ENCODE data around the gene ITIH4. TPM values are rescaled to one million over a fixed set of nuclear protein-coding genes. Genes with fewer than 3 reads are reported as not detected.

ITIH4 gene
- total and polyA plus RNA-seq, 10 of the 15 experiments (the other 5 are each of a cell fraction or from before 2014, with no cell fraction given), result 0.64 to 4.1 (median 1.3) TPM

GRCh38 chr3:52796411-52796810 is 34.1 kb downstream of the ITIH4 start:
- POLR2A ChIA-PET, result no interaction called here
- H3K79me2 ChIP-seq (ENCODE audit: control insufficient read depth, insufficient read depth, low read length), result no peaks in the 10 kb centered on the region
- H4K20me1 ChIP-seq (ENCODE audit: control insufficient read depth, insufficient read depth), result no peaks in the 10 kb centered on the region
- H3K4me1 ChIP-seq (ENCODE audit: control insufficient read depth, insufficient read depth, low read length), result no peaks in the 10 kb centered on the region
- intact Hi-C loops (cut with micrococcal nuclease; ENCODE audit: unreplicated experiment) (no loop called here), in situ Hi-C loops (cut with MboI) (no loop called here)
- no peaks in the 10 kb centered on the region; a peak in 1 of 4 replicates for H3K27me3 ChIP-seq (replicated peaks in 1 of 2; ENCODE audit: control insufficient read depth in 2 of 2, insufficient read depth in 2 of 2, low read length in 1 of 2)
- H2AFZ ChIP-seq (ENCODE audit: control insufficient read depth, low read depth, low read length), result no peak overlapping the region
- no peak overlapping the region for H3K9ac ChIP-seq (ENCODE audit: control insufficient read depth, insufficient read depth, low read length)
- FAIRE-seq, result no peak
- TF ChIP-seq TARDBP (IDR thresholded peaks at IDR 0.05; ENCODE audit: borderline replicate concordance) (no peak), STAT3 (IDR thresholded peaks at IDR 0.05; ENCODE audit: low read depth, low read length) (no peak), SREBF2 (IDR thresholded peaks at IDR 0.05; ENCODE audit: low read length) (no peak), HDGF (IDR thresholded peaks at IDR 0.05) (no peak), POLR2A (IDR thresholded peaks at IDR 0.05; ENCODE audit: low read depth, low read length) (no peak), ESRRA (IDR thresholded peaks at IDR 0.05; ENCODE audit: low read length) (no peak), POLR2AphosphoS2 (IDR thresholded peaks at IDR 0.05; ENCODE audit: low read depth, low read length) (no peak), SPI1 (IDR thresholded peaks at IDR 0.05; ENCODE audit: borderline replicate concordance, insufficient read depth, low read depth, low read length) (no peak)
- RAD21 ChIA-PET (ENCODE audit: unreplicated experiment), result no interaction called here
- CTCF ChIA-PET, result no interaction called here
- H3K4me3 ChIP-seq, result no peak overlapping the region
- H3K9me3 ChIP-seq (replicated peaks; ENCODE audit: control insufficient read depth, insufficient read depth, low read length), result no peaks in the 10 kb centered on the region
- ATAC-seq, result no peak
- BruUV-seq (replicated peaks), result no TSS peak
- H3K27ac ChIP-seq (ENCODE audit: control insufficient read depth, insufficient read depth), result no peak overlapping the region
- no peak overlapping the region for H3K4me2 ChIP-seq (ENCODE audit: control insufficient read depth, insufficient read depth)
- H3K36me3 ChIP-seq (ENCODE audit: control insufficient read depth in 2 of 2, insufficient read depth in 2 of 2, low read length in 1 of 2), result no peaks in the 10 kb centered on the region
- SMC1A ChIA-PET (ENCODE audit: uncharacterized antibody, unreplicated experiment), result no interaction called here
- DNase-seq (ENCODE audit: low read depth, low spot score), result no peak
- 43% methylated on average over 9 of the region's 9 CpGs for WGBS (ENCODE audit: insufficient coverage, insufficient replicate concordance, low lambda C conversion rate, missing lambda C conversion rate)

DNA sequence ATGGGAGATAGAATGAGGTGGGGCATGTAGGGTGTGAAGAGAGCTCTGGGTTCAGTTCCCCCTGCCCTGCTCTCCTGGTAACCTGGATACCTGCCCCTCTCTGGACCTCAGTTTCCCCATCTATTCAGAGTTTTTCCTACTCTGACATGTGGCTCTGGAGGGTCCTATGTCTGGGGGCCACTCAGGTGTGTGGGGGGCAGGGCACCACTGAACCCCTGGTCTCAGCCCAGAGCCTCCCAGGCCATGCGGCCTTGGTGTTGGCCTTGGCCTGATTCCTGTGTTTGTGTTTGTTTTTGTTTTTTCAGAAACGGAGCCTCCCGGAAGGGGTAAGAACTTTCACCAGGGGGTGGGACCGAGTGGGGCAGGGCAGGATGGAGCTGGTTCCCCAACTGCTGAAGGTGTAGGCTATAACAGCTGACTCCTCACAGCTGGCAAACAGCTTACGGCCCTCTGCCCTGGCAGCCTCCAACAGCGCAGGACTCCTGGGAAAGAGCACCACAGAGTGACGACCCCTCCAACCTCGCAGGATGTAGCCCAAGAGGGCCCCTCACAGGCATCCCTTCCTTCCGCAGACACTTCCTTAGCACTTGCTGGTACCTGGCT is 35.1 kb downstream of the ITIH4 start:
- H3K36me3 ChIP-seq (ENCODE audit: control insufficient read depth in 2 of 2, insufficient read depth in 2 of 2, low read length in 1 of 2), result no peaks in the 10 kb centered on the region
- H3K9me3 ChIP-seq (replicated peaks; ENCODE audit: control insufficient read depth, insufficient read depth, low read length), result no peaks in the 10 kb centered on the region
- 68% methylated on average over 9 of the region's 9 CpGs for WGBS (ENCODE audit: insufficient coverage, insufficient replicate concordance, low lambda C conversion rate, missing lambda C conversion rate)
- ChIA-PET RAD21 (ENCODE audit: unreplicated experiment) (no interaction called here), POLR2A (no interaction called here), SMC1A (ENCODE audit: uncharacterized antibody, unreplicated experiment) (no interaction called here), CTCF (no interaction called here)
- H3K4me2 ChIP-seq (ENCODE audit: control insufficient read depth, insufficient read depth), result no peak overlapping the region
- no peaks in the 10 kb centered on the region for H4K20me1 ChIP-seq (ENCODE audit: control insufficient read depth, insufficient read depth)
- no peaks in the 10 kb centered on the region; a peak in 1 of 4 replicates for H3K27me3 ChIP-seq (replicated peaks in 1 of 2; ENCODE audit: control insufficient read depth in 2 of 2, insufficient read depth in 2 of 2, low read length in 1 of 2)
- no peak overlapping the region for H3K4me3 ChIP-seq
- no peaks in the 10 kb centered on the region for H3K4me1 ChIP-seq (ENCODE audit: control insufficient read depth, insufficient read depth, low read length)
- no peak for DNase-seq (ENCODE audit: low read depth, low spot score)
- no peak overlapping the region for H3K27ac ChIP-seq (ENCODE audit: control insufficient read depth, insufficient read depth)
- TF ChIP-seq E4F1 (IDR thresholded peaks at IDR 0.05; ENCODE audit: borderline replicate concordance, partially characterized antibody) (no peak), MTA3 (IDR thresholded peaks at IDR 0.05; ENCODE audit: borderline replicate concordance, low read length) (no peak)
- no peak overlapping the region for H3K9ac ChIP-seq (ENCODE audit: control insufficient read depth, insufficient read depth, low read length)
- H2AFZ ChIP-seq (ENCODE audit: control insufficient read depth, low read depth, low read length), result no peak overlapping the region
- in situ Hi-C loops (cut with MboI), result no loop called here
- no peak for ATAC-seq
- intact Hi-C loops (cut with micrococcal nuclease; ENCODE audit: unreplicated experiment), result no loop called here
- FAIRE-seq, result no peak
- no TSS peak for BruUV-seq (replicated peaks)
- H3K79me2 ChIP-seq (ENCODE audit: control insufficient read depth, insufficient read depth, low read length), result no peaks in the 10 kb centered on the region

Data from GM12878 (cell line).